GM04504 (cell line): ENCODE measurements around the gene RIMBP2.

Source experiments
- DNase-seq: peaks from one replicate; pipeline ENCODE4 v3.0.0-alpha.2; 2012; ENCODE audit warnings: low read depth

The RIMBP2 gene

DNA sequence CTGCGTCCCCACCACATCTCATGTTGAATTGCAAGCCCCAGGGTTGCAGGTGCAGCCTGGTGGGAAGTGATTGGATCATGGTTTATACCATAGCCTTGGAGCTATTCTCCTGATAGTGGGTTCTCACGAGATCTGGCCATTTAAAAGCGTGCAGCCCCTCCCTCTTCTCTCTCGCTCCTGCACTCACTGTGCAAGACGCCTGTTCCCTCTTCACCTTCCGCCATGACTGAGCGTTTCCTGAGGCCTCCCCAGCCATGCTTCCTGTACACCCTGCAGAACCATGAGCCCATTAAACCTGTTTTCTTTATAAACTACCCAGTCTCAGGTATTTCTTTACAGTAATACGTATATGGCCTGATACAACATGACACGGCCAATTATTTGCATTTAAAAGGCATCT is 146.6 kb downstream of the RIMBP2 start:
- no peak for DNase-seq

DNA sequence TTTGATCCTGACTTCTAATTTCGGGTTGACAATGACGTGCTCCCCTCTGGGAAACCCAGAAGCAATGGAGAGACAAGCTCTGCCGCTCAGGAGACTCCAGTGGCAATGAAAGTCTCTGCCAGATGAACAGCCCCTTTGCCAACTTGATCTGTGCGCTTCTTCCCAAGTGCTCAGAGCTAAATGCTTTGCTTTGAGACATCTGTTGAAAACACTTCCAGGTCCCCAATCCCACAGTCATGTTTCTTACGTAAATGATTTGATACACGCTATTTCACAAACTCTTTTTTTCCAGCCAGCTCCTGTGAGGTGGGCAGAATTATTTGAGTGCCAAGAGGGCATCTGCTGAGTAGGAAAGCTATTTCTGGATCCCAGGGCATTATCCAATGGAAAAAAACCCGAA is 147.6 kb downstream of the RIMBP2 start:
- no peak for DNase-seq

DNA sequence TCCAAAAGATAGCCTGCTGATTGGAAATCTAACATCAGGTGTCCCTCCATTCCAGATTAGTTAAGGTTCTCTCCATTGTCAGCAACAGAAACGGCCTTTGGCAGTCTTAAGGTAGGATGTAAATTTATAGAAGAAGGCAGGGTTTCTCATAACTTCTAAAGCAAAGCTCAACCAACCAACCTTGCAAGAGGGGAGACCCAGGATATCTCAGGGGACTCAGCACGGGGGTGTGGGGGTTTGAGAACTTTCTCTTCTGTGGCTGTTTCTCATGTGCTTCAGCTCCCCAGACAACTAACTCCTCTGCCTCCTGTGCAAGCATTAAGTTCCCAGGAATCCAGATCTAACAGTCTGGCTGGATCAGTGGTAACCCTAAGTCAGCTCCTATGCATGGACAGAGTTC is 148.1 kb downstream of the RIMBP2 start:
- DNase-seq: no peak

- no peak for DNase-seq
These were observed 149.5 kb downstream of the RIMBP2 start for GRCh38 chr12:130566446-130567155.

DNA sequence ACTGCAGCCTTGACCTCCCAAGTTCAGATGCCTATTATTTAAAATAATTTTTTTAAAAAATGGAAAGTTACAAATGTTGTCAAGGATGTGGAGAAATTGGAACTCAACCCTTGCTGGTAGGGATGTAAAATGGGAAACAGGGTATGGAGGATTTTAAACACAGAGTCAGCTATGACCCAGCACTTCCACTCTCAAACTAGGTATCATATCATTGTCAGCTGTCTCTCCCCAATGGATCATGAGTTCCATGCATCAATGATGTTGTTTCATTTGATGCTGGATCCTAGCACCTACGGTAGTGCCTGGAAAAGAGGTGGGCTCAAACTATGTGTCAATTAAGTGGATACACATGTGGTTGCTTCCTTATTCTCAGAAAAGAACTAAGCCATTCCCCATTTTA is 150.9 kb downstream of the RIMBP2 start:
- no peak for DNase-seq

GRCh38 chr12:130563323-130563722 is 152.8 kb downstream of the RIMBP2 start:
- no peak for DNase-seq

DNA sequence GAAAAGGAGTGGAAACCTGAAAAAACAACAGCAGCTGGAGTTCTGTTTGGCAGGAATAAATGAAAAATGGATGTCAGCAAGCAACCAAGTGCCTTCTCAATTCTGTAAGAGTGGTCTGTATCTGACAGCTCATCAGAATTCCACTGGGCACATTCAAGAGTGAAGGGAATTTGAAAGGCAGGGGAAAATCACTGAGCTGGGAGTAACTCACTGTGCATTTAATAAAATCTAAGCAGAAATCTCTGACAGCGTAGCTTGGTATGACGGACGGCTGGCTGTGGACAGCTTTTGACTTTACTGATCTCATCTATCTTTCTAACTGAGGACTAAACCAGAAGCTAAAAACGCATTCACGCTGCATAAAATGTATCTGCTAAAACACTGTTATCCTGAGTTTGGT is 153.4 kb downstream of the RIMBP2 start:
- DNase-seq: no peak

DNA sequence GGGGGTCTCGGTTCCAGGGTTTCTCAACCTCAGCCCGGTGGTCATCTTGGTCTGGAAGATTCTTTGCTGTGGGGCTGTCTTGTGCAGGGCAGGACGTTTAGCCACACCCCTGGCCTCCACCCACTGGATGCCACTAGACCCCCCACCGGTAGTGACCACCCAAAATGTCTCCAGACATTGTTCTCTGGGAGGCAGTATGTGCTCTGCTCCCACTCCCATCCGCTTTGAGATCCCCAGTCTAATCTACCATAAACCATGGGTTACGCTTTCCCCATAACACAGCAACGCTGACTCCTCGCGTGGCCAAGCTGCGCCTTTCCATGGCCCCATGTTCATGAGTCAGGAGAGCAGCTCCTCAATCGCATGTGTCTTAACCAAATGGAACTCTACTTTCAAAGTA is 155.8 kb downstream of the RIMBP2 start:
- no peak for DNase-seq

DNA sequence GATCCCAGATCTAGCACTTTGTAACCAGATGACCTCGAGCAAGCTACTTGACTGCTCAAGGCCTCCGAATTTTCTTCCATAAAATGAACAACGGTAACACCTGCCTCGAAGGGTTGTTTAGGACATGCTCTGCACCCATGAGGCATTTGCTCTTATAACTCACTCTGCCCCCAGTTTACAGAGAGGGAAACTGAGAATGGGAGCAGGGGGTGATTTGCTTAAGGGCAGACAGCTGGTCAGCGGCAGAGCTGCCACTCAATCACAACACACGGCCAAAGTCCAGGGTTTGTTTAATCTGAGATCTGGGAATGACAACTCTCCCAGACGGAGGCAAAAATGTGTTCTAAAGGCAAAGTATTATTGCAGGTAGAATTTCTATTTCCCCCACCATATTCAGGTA is 156.3 kb downstream of the RIMBP2 start:
- no peak for DNase-seq

DNA sequence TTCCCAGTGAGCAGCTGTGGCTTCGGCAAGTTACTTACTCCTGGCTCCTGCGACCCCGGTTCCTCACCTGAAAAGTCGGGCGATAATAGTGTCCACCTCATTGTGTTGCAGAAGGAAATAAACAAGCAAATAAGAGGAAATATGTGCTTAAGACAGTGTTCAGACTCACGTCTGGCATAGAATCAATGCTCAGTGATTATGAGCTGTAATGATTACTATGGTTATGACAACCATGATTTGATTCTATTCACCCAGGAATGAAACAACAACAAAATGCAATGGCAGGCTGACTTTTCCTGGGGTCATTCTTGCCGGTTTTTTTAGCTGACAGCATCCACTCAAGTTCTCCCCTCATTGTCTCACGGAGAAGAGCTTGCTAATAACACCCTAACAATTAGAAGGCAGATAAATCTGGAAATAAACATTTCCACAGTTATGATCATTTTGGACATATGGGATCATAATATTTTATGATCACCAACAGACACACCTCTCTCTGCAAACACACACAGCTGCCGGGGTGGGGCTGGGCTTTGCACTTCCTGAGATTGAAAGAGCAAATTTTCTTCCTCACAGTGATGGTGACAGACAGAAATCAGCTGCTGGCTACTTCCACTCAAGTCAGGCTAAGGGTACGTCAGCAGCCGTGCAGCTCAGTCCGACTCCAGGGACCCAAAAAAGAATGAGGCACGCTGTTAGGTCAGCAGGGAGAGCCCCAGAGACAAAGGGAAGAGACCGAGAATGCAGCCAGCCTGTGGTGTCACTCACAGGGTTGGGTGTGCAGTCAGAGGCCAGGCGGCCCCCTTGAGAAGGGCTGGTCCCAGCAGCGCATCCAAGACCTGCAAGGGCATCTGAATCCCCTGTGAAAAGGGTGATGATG is 158.0 kb downstream of the RIMBP2 start:
- no peak for DNase-seq

DNA sequence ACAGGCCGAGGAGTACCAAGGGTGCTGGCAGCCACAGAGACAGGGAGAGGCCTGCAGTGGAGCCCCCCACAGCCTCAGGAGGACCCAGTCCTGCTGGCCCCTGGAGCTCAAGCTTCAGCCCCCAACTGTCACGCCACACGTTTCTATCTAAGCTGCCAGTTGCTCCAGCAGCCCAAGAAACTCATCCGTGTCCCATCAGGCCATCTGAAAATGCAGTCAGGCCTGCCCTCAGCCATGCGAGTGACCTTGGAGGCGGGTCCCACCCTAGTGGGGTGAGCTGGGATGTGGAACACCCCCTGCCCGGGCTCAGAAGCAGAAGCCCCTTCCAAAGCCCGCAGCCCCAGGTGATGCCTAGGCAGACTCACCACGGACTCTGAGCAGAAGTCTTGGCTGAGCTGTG is 158.9 kb downstream of the RIMBP2 start:
- no peak for DNase-seq

DNA sequence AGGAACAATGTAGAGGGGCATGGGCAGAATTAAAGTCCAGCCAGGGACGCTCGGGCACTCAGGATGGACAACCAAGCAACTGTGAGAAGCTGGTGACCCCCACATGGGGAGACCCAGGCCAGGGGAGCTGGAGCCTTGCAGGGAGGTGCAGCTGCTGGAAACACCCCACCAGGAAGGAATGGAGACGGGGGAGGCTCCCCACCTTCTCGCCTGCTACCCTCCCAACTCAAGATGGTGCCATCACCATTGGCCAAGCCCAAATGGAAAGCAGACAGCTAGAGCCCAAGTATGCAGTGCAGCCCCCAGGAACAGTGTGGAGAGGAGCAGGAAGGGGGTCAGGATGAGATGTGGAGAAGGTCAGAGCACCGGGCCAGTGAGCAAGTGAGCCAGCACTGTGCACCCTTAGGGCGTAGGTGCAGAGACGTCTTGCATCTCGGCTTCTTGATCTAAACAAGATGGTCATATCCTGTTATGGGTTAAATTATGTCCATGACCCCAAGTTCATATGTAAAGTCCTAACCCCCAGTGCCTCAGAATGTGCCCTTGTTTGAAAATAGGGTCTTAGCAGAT is 159.5 kb downstream of the RIMBP2 start:
- no peak for DNase-seq

- no peak for DNase-seq
These were observed 160.2 kb downstream of the RIMBP2 start for GRCh38 chr12:130555628-130556485.

- DNase-seq: no peak
These were observed 160.9 kb downstream of the RIMBP2 start for GRCh38 chr12:130555221-130555620.

GRCh38 chr12:130552483-130552996 is 163.6 kb downstream of the RIMBP2 start:
- DNase-seq: no peak

DNA sequence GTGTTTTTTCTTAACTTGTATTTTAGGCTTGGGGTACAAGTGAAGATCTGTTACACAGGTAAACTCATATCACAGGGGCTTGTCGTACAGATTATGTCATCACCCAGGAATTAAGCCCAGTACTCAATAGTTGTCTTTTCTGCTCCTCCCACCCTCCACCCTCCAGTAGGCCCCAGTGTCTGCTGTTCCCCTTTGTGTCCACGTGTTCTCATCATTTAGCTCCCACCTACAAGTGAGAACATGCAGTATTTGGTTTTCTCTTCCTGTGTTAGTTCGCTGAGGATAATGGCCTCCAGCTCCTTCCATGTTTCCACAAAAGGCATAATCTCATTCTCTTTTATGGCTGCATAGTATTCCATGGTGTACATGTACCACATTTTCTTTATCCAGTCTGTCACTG is 166.7 kb downstream of the RIMBP2 start:
- DNase-seq: no peak

- no peak for DNase-seq
These were observed 168.5 kb downstream of the RIMBP2 start for GRCh38 chr12:130547480-130548155.

DNA sequence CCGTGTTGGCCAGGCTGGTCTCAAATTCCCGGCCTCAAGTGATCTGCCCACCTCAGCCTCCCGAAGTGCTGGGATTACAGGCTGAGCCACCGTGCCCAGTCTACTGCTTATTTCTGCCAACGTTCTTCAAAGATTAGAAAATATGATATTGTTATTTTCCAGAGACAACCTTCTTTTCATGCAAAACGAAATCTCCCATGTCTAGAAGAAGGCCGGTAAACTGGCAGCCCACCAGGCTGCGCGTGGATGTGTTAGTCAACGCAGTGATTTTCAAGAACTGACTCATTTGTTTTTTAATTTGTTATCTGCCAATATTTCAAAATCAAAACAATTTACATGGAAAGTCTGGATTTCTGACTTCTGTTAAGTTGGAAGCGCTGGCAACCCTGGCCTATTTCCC is 169.6 kb downstream of the RIMBP2 start:
- no peak for DNase-seq

DNA sequence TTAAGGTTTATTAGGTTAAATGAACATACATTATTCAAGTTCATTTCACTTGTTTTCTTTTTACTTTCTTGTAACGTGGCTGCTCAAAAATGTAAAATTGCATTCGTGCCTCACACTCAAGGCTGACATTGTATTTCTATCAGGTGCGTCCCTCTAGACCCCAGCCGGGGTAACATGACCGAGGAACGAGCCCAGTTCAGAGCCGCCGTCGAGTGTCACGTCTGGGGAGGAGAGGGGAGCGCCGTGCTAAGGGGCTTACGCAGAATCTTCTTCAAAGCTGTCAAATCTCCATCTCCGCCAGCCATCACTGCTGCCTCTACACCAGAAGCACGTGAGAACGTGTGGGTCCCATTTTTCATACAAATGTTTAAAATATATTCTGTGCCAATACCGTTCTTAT is 170.6 kb downstream of the RIMBP2 start:
- DNase-seq: no peak

GRCh38 chr12:130540376-130540775 is 175.7 kb downstream of the RIMBP2 start:
- DNase-seq: no peak

- no peak for DNase-seq
These were observed 177.6 kb downstream of the RIMBP2 start for GRCh38 chr12:130538343-130539095.
